AML-193 (cell line): ENCODE results near the gene ERBB4.

Experiments used
- DNase-seq, 2 experiments: peaks; one replicate each; lab custom pipeline; 2025; lab: John Stamatoyannopoulos, UW

The ERBB4 gene

DNA sequence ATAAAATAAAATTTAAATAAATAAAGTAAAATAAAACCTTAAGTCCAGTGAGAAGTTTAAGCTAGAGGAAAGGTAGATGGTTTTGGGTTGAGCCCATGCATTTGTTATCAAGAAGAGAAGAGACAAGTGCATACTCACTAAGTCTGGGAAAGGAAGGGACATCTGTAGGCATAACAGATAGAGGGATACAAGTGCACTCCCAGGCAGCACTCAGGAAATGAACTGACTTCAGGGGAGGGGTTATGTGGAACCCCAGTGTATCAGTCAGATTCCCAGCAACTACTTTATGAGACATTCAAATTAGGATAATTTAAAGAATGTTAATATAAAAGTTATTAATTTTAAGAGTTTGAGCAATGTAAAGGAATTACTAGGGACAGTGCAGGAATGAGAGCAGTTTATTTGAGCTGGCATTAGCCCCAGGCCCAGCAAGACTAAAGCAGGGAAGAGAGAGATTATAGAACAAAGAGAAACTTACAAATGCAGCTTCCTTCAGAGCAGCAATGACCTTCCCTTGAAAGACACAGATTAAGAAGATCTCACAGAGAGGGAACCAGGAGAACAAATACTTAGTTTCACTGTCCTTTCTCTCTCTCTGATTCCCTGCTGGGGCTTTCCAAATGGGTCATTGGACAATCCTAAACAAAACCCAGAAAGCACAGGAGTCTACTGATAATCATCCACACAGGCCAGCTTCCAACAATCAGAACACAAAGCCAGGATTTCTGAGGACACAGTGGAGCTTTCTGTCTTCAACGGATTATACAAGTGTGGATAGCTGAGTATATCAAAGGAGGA lies 109.7 kb downstream of the ERBB4 start:
- no peak for DNase-seq

DNA sequence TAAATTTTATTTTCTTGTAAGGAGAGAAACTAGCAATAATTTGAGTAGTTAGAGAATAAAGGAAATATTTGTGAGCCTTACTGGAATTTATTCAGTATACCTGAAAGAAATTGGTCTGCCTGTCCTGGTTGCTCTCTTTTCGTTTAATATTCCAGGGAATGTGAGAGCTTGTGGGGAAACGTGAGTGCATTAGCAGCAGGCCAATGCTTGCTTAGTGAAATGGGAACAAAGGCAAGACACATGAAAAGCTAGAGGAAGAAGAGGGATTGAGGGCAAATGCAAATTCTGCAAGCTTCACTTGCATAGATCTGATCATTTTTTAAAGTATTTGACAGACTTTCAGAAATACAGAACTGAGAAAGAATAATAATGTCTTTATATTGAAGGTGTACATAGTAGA lies 111.0 kb downstream of the ERBB4 start:
- no peak for DNase-seq

DNA sequence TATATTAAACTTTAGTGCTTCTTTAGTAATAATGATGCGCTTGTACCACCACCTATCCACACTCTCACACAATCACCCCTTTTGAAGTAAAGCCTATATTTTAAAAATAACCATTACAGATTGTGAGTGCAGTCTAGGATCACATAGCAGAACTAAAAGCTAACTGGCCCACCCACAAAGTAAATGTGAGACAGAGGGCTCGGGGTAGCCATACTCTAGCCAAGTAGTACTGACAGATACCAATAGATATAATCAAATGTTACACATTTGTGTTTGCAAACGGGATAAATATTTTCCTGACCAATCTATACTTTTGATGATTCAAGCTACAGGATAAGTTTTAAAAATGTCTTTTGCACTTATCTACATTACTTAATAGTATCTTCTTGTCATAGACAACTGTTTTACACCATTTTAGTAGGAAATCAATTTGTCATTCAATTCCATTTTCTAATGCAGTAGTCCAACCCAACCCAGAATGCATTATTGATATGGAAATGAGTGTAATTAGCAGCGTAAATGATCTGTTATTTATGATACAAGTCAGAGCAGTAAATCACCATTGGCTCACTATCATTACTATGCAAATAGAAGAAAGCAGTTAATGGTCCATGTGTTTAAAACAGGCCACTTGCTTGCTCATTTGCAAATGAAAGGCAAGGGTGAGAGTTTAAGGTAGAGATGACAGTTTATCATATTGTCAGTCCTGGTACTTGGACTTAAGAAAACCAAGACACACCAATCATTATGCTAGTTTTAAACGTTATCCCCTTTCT lies 111.8 kb downstream of the ERBB4 start:
- no peak for DNase-seq

DNA sequence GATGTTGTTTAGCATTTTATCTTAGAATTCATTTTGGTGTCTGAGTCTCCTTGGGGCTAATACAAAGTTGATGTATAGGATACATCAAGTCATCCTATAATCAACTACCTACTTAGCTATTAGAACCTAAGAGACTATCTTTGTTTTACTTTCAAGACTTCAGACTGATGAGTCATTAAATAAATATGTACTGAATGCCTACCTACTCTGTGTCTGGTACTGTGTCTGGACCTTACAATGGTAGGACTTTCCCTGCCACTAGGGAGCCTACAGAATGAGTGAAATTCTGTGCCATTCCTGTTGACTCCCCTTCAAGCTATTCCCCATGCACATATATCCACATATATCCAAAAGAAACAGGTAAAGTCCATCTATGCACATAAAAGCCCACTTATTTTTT lies 114.5 kb downstream of the ERBB4 start:
- DNase-seq: no peak

DNA sequence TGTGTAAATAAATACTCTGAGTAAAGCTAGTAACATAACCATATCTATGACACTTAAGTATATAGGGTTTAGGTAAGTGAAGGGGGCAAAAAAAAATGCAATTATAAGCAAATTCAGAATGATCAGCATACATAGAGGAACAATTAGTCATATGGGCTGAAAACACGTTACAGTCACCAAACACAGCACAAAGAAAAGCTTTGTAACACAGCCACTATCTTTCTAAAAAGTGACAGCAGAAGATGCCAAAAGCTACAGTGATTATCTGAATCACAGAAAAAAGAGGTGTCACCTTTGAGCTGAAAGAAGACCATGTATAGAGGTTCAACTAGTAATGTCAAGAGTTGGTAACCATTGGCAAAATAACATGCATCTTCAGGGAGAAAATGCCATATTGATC lies 115.5 kb downstream of the ERBB4 start:
- no peak for DNase-seq

DNA sequence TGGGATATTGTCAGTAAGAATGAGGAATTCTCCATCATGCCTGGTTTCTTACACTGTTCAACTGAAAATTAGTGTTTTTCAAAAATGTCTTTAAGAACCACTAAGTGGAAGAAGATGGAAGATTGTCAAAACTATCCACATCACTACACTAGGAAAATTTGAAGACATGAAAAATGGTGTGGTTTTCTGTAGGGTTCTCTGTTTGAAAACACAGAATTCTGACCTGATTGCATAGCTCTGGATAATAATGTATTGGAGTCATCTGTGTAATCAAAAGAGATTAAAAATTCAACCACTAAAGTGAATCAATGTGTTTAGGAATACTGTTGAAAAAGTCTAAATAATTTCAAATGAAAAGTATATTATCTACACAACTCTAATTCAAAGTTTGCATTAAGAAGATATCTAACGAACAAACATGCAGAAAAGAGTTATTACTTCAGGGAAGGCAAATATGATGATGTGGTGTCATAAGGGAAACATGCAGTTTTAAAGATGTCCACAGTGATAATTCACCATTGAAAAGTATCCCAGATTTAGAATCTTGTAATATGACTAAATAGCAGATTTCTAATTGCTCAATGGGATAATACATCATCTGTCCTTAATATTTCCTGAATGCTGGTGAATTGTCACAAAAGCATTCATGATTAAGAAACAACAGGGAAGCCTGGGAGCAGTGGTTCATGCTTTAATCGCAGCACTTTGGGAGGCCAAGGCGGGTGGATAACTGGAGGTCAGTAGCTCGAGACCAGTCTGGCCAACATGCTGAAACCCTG lies 116.9 kb downstream of the ERBB4 start:
- DNase-seq: no peak

DNA sequence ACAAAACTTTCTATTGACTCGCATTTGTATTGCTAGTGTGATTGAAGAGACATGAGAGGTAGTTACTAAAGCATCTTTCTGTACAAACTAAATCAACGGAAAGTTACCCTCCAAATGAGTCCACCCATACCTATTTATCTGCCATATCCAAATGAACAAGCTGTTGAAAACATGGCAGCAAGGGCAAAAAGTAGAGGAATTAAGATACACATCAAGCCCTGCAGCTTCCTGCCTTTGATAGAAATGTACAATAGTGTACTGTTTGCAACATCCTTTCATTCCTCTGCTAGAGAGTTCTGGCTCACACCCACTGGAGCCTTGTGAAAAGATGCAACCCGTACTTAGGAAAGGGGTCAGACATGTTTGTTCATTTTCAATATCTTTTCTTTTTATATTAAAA lies 122.5 kb downstream of the ERBB4 start:
- no peak for DNase-seq

DNA sequence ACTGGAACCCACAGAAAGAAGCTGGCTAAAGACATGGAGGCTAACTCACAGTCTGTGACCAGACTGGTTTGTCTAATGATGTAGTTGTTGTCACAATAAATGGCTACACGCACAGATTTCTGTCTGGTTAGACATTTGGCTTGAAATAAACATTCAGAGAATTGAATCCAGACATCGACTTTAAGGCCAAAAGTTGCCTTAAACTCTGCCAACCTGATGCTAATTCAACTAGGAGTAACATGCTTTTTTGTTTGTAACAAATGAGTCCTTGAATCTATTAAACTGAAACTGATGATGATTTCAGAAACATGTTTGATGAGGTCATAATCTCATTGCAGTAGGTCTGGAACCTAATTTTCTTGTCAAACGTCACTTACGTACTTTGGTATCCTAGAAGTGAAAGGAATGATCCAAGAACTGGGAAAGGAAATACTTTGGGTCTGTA lies 123.8 kb downstream of the ERBB4 start:
- DNase-seq: no peak

DNA sequence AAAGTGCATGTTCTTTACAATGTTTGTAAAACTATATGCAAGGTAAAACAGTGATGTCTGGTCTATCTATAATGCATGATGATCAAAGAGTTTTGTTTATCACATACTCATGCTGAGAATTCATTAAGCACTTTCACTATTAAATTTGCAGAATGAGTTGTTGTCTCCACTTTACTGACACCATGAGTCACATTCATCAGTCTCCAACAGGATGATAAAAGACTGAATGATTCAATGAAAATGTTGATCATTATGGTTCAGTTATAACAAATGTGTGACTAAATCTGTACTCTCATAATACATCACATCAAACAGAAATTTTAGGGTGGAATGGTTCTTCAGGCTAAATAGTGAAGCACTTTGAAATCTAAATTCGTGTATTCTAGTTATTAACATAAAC lies 129.0 kb downstream of the ERBB4 start:
- DNase-seq: no peak

DNA sequence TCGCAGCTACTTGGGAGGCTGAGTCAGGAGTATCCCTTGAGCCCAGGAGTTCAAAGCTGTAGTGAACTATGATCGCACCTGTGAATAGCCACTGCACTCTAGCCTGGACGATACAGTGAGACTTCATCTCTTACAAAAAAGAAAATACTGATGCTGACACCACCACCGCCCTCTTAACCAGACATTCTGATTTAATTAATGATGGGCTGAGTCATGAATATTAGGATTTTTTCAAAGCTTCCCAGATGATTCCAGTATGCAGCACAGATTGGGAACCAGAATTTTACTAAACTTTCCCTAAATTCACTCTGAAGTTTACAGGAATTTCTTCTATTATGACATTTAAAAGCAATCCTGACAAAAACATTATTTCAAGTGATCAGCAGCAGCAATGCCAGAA lies 130.1 kb downstream of the ERBB4 start:
- DNase-seq: no peak

DNA sequence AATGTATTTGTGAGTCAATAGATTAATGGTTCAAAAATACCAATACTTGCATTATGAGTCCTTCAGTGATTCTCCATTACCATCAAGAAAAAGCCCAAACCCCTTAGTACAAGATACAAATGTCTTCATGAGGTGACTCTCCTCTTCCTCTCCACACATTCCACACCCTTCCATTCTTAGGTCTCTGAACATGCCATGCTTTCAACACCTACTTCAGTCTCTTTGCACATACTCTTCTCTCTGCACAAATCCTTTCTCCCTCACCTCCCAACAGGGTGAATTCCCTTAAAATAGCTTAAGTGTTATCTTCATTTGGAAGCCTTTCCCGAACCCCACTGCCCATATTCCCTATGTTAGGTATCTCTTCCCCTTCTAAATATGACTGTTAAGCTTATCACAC lies 131.9 kb downstream of the ERBB4 start:
- DNase-seq: no peak

DNA sequence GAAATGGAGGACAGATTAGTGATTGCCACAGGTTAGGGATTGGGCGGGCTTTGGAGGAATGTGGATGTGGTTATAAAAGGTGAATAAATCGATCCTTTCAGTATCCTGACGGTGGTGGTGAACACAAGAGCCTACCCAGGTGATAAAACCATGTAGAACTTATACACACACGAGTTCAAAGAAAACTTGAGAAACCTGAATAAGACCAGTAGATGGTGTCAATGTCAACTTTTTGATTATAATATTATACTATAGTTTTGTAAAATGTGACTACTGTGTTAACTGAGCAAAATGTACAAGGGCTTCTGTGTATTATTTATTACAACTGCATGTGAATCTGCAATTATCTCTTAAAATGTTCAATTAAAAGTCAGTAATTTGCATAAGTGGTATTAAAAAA lies 136.3 kb downstream of the ERBB4 start:
- DNase-seq: no peak

DNA sequence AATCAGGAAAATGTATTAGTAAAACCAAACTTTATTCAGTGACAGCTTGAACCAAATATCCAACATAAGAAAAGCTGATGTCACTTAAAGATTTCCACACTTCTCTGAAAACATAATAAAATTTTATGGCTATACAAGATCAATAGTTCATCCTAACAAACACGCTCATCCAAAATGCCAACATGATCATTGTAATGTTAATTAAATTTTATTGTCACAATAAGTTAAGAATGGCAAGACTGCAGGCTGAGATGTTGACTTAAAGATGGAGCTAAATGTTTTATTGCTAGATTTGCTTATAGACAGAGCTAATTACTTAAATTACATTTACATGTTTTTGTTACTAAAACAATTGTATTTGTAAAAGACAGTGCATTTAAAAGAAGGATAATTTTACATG lies 140.3 kb downstream of the ERBB4 start:
- DNase-seq: no peak

DNA sequence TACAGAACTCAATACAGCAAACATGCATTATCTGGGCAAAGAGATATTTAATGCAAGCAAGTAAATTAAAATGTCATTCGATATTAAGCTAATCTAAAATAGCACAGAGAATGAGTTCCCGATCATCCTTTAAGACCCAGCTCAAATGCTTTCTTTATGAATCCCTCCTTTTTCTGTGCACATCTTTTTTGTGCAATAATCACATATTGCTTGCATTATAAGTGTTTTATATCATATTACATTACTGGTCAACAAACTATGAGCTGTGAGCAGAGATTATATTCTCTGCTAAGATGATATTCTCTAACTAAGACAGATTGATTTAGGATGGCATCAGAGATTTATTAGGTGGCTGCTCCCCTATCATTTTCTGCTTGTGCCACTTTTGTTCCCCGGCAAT lies 146.1 kb downstream of the ERBB4 start:
- DNase-seq: no peak

DNA sequence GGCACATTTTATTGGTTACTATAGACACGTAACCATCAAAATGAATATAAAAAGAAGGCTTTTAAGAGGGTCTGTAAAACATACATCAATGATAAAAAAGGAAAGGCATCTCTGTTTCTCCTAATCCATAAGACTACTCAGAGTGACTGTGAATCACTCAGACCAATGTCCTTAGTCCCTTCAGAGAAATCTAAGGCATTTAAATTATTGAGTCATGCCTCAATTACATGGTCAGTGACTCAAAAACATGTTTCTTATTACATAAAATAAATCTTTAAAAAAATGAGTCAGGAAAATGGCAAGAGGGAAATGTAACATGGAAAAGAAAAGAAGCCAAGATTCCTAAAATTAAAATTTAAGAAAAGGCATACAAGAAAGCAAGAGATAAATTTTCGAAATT lies 146.6 kb downstream of the ERBB4 start:
- DNase-seq: no peak

DNA sequence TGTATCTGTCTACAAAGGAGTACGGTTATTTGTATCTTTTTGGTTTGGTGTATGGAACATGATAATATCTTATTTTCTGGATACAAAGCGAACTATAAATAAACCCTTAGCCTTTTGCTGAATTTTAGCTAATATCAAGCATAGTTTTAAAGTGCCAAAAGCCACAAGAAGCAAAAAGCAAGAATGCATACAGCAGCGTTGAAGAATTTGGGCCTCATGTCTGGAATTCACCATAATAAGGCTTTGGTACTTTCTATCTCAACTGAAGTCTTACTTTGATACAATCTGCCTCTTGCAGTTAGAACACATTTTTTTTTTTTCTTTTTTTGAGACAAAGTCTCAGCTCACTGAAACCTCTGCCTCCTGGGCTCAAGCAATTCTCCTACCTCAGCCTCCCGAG lies 151.5 kb downstream of the ERBB4 start:
- DNase-seq: no peak

DNA sequence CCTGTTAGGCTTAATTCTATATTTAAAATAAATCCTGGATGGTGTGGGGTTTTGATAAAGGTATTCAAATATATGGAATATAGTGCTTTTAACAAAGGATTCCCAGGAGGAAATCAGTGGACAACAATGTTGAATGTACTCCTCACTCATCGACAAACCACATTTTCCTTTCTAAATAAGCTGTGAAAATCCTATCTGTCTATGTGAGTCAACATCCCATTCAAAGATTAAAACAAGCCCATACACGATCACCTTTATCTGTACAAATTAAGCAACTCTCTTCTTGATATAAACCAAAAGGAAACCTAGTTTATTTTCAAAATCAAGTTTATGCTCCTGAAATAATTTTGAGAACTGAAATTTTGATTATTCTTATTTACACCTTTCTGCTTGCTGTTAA lies 153.4 kb downstream of the ERBB4 start:
- no peak for DNase-seq

DNA sequence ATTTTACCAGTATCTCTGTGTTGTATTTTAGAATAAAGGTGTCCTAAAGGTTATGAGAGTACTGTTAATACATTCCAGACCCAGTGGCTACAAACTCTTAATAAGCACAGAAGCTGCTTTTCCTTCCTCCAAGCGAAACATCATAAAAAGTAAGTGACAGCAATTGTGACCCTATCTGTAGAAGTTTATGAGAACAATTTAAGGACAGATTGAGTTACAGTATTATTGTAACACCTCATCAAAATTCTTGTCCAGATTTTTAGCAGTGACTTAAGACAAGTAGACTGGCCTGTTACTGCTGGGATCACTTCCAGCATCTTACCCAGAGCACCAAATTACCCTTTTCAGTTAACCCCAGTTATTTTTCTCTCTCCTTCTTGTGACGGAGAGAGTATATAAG lies 154.6 kb downstream of the ERBB4 start:
- DNase-seq: no peak

DNA sequence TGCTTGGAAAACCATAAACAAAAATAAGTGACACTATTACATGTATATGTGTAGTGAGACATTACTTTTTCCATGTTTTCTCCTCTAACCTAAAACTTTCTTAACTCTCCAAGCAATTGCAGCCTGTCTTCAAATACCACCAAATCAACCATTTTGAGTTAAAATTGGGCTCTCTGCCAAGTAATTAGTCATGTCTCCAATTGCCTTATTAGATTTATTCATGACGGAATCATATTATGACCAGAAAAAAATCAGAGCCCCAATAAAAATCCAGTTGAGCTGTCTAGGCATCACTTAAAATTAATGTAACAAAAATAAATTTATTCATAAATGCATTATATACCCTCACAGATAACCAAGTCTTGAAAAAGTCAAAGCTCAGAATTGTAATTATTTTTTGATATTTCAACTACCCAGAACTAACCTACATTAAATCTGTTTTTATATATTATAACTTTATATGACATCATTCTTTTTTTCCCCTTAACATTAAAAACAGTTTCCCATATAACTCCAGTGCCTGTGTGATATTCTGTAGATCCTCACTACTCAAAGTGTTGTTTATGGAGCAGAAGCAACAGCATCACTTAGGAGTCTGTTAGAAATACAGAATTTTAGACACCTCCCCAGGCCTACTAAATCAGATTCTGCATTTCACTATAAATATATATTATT lies 157.0 kb downstream of the ERBB4 start:
- DNase-seq: no peak

DNA sequence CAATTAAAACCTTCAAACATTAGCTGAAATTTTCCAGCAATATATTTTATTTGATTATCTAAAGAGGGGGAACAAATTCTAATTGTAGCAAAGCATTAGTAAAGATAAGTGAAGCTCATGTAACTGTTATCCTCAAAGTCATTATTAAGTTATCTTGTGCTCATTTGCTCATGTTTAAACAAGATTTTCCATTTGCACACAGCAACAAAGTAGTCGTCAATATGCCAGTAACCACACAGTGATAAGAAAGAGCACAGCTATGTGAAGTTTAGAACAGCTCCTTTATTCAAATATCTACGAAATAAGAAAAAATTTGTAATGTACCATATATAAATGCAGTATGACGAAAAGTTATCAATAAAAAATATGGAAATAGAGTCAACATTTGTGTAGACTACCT lies 159.5 kb downstream of the ERBB4 start:
- DNase-seq: no peak

DNA sequence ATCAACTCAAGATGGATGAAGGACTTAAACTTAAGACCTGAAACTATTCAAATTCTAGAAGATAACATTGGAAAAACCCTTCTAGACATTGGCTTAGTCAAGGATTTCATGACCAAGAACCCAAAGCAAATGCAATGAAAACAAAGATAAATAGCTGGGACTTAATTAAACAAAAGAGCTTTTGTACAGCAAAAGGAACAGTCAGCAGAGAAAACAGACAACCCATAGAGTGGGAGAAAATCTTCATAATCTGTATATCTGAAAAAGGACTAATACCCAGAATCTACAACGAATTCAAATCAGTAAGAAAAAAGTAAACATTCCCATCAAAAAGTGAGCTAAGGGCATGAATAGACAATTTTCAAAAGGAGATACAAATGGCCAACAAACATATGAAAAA lies 171.2 kb downstream of the ERBB4 start:
- DNase-seq: no peak
